Activated CD4-positive, alpha-beta T cell treated with anti-CD3 and anti-CD28 coated beads, Interleukin-2, amount 50 U/mL, for 16 hours (primary cell): ENCODE data around the gene DIP2B.
"Not testable (repeated sequence)": the region's sequence is repeated elsewhere in the genome, so short reads cannot be mapped to it uniquely, and the experiment has no call there.

ENCODE experiments used
- DNase-seq: peaks from one replicate; pipeline ENCODE4 v3.0.0-alpha.2; 2020

The DIP2B gene

DNA sequence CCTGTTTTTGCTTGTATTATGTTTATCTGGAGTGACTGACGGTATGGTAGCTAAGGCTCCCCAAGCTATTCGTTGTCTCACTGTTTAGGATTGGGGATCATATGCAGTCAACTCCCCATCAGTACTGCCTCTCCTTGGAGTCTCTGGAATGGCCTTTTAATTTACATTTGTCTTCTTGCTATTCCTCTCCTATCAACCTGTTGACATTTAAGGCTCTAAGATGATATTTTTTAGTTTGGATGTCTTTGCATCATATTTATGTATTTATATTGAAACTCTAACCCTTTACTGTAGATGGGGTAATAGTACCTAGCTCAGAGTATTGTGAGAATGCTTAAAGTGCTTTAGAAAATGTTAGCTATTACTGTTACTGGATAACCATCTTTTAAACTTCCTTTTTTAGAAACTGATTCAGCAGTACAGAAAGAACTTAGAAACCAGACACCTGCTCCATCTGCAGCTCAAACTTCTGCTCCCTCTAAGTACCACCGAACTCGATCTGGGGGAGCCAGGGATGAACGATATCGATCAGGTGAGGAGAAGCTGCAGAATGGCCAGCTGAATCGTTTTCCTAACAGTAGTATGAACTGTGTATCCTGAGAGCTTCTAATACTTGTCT lies 135.6 kb downstream of the DIP2B start:
- no peak for DNase-seq

DNA sequence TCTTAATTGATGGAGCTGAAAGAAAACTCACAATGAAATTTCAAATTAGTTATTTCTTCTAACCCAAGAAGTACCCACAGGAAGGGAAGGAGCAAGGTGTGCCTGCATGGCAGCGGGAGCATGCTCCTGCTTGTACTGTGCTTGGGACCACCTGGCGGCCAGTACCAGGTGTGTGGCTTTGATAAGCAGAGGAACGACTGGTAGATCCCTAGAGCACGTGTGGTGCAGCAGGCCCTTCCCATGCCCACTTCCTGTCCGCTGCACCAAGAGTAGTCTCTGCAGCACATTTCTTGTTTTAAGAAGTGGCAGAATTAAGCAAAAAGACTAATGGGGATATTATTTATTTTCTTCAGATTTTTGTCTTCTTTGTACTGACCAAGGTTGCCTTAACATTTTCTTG lies 136.8 kb downstream of the DIP2B start:
- DNase-seq = no peak

DNA sequence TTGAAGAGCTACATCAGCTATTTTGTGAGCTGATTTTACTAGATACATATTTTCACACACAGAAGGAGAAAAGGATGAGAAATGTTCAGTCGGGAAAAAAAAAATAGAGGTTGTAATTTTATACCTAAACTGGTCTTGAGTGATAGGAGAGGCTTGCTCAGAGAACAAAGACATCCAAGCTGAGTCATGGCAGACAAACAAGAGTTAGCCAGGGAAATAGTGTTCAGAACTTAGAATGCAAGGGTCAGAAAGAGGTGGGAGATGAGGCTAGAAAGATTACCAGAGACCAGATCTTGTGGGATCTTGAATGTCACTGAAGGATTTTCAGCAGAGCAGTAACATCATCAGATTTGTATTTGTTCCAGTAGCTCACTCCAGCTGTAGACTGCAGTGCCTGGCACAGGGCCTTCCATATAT lies 137.3 kb downstream of the DIP2B start:
- DNase-seq = no peak

DNA sequence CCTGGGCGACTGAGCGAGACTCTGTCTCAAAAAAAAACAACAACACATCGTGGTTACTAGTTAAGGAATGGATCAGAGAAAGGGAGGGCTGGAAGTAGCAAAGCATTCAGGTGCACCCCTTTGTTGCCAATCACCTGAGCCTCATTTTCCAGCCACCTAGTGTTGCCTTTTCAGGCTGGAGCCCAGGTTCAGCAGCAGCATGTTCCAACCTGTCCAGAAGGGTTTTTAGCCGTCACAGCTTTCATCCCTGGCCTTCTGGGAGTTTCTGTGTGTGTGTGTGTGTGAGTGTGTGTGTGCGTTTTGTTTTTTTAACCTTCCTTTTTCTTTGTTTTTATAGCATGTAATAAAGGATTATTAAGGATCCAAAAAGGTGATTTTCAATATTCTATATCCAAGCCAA lies 138.0 kb downstream of the DIP2B start:
- no peak for DNase-seq

DNA sequence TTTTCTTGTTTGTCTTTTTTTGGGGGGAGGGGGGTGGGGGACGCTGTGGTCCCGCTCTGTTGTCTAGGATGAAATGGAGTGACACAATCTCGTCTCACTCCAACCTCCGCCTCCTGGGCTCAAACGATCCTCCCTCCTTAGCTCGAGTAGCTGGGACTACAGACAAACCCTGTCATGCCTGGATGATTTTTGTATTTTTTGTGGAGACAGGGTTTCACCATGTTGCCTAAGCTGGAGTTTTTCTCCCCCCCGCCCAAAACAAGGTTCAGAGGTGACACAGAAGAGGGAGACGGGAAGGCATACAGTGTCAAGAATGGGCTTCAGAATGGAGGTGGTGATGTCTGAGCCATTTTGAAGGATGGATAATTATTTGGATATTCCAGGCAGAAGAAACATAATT lies 142.2 kb downstream of the DIP2B start:
- DNase-seq = no peak

DNA sequence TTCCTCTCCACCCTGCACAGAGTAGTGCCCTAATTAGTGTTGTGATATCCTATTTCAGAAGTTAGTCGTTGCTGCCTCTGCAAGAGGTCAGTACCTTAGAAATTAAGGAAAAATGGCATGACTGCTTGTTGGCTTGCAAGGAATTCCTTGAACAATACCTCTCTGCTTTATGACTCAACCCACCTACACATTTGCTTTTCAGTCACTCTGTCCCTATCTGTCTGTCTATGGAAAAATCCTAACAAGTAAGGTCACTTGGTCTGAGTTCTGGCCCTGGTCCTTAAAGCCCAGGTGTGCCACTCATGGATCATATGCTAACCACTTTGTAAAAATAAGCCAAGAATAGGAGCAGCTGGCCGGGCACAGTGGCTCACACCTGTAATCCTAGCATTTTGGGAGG lies 142.7 kb downstream of the DIP2B start:
- no peak for DNase-seq

DNA sequence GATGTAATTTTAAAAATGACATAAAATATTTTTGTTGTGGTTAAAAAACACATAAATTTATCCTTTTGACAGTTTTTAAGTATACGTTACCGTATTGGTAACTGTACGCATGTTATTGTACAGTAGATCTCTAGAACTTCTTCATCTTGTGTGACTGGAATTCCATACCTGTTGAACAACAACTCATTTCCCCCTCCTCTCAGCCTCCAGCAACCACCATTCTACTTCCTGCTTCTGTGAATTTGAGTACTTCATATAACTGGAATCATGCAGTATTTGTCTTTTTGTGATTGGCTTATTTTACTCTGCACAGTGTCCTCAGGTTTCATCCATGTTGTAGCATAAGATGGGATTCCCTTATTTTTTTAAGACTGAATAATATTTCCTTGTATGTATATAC lies 145.5 kb downstream of the DIP2B start:
- no peak for DNase-seq

DNA sequence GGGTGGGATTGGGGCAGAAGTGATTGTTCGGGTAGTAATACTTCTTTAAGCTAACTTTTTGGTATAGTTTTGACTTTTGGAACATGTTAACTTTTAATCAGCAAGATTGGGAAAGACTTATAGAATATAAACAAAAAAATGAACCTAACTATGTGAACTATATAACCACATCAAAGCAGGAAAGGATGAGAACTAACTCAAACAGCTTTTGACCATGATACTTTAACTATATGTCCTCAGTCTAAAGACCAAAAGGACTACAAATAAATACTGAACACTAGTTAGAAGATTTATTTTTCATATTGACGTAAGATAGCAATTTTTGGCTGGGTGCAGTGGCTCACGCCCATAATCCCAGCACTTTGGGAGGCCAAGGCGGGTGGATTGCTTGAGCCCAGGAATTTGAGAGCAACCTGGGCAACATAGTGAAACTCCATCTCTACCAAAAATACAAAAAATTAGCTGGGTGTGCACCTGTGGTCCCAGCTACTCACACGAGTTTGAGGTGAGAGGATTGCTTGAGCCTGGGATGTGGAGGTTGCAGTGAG lies 150.7 kb downstream of the DIP2B start:
- no peak for DNase-seq

DNA sequence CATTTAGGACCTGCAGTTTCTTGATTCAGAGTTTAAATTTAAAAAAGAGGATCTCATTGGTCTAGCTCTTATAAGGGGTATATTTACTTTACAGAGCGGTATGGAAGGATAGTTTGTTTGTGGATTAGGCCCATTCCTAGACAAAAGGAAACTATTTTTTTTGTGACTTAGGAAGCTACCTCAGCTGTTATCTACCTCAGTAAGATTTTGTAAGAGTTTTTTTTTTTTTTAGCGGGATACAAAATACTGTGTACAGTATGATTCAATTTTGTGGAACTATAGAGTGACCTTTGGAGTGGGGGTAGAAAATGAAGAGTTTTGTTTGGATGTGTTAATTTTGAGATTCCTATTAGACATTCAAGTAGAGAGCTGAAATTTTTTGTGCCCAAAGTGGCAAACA lies 154.5 kb downstream of the DIP2B start:
- no peak for DNase-seq

DNA sequence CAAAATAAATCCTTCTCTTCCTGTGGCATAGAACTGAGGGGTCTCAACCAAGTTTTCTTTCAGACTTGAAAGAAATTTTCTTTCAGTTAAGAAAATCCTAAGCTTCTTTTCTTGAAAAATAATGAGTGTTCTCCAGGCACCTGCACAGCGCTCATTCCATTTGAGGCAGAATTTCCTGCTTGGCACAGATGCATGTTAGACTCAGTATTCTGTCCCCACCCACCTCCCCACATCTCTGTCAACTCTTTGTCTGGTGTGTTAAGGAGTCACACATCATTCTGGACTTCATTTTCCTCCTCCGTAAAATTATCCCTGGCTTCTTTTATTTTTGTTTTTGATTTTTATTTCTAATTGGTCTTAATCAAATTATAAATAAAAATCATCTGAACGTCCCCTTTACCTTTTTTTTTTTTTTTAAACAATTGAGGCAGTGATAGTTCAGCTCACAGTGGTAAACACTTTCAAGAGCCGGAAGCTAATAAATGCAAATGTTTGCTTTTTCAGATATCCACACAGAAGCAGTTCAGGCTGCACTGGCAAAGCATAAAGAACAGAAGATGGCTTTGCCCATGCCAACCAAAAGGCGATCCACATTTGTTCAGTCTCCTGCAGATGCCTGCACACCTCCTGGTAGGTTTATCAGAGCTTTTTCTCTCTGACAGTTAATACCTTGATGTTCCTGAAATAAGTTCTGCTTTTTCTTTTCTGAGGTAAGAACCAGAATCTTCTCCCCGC lies 155.1 kb downstream of the DIP2B start:
- DNase-seq = no peak

DNA sequence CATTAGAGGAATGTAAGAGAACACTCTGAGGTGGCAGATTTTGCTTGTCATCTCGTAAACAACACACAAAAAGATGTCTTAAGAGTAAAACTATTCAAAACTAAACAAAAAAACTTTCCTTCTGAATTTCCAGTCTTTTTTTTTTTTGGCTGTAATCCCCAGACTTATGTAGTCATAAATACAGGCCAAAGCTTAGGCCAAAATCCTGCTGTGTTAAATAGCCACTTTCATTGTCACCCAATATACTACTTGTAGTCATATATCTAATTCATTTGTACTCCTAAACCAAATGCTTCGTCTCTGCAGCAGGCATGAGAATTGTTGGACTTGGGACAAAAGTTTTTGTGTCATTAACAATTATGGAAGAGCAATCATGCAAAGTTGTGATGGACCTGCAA lies 155.6 kb downstream of the DIP2B start:
- no peak for DNase-seq

DNA sequence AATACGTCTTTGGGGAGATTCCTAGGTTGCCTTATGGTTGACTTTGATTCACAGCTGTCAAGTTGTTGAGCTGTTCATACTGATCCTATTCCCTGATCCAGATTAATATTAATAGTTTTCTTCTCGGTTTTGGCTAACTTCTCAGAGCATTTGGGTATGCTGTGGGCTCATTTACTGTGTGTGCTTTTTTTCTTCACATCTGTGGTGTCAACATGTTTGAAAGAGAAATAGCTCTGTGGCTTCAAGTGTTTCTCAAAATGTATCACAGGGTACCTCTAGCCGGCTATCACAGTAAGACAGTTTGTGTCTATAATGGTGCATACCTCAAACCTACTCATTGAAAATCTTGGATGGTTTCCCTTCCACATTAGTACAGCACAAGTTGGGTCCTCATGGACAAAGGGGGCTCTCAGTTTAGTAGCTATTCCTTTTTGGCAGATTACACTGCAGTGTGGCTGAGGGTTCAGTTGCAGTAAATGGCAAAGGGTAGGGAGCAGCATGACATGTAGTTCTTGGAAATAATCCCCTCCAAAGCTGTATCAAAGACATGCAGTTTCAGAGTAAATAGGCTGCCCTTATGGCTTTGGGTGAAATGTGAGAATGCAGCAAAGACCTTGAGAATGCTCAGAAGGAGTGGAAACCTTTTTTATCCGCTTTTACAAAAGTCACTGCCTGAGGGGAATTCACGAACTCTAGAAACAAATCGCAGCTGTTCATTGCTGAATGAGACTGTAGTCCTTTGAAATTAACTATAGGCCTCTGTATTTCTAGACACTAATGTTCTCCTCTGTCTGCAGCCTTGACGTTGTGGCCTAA lies 156.7 kb downstream of the DIP2B start:
- no peak for DNase-seq

DNA sequence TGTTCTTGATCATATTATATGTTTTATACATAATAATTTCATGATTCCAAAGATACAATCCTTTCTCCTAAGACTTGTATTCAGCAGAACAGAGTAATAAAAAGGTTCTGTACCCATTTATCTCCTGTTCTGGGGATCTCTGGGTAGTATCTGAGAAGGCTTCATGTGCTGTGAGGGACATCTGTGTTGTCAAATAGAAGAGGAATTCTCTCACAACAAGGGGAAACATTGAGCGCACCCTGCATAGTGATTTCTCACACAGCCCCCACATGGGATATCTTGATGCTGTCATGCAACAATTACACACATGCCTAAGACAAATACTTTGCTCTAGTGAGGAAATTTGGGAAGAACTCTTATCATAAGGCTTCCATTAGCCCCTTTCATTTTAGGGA lies 157.3 kb downstream of the DIP2B start:
- no peak for DNase-seq

DNA sequence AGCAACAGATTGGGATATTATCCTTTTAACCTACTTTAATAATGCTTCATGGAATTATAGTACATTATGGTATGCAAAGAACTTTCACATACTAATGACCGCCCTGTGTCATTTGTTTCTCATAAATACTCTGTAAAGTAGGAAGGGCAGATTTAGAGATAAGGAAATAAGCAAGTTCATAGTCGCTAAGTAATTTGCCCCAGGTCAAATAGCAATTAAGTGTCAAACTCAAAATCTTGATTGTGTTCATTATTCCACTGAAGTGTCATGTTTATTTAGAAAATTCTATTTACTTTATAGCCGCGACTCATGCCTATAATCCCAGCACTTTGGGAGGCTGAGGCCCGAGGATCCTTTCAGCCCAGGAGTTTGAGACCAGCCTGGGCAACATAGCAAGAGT lies 160.4 kb downstream of the DIP2B start:
- no peak for DNase-seq

DNA sequence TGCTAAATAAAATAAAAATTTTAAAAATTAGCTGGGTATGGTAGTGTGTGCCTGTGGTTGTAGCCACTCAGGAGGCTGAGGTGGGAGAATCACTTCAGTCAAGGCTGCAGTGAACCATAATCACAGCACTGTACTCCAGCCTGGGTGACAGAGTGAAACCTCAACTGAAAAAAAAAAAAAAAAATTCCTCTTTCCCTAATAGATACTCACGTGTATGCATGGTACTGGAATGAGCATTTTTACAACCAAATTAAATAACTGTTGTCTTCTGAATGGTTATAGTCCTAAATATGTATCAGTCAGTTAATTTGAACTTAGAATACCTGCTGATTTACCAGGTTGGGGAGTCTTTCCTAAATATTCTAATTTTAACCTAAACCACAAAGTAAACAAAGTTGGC lies 160.8 kb downstream of the DIP2B start:
- no peak for DNase-seq

DNA sequence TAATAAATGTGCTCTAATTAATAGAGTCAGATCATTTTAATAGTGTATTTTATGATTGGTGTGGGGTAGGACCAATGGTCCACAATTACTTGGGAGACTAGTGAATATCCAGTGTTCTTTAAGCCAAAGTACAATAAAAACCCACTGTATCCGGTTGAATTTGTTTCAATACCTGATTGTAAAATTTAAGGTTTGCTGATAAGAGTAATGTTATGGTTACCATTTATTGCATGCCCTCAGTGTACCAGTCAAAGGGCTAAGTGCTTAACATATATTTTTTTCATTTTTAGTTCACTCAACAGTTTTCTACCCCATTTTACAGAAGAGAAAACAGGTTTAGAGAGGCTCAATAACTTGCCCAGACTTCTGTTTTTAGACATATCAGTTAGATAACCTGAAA lies 161.2 kb downstream of the DIP2B start:
- no peak for DNase-seq

DNA sequence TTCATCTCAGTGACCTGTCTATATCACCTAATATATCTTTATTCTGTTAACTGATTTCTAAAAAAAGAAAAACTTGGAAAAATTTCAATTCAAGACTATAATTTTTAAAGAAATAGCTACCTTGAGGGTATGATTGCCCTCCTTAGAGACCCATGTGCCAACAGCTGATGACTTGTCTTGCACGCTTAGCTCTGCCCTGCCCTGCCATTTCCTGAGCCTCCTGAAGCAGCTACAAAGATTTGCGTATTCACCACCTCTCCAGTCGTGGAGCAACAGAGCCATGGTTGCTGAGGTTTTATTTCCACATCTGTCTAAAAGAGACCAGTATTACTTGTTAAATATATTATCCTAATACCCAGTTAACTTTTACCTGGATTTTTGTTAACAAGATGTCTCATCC lies 167.4 kb downstream of the DIP2B start:
- no peak for DNase-seq

DNA sequence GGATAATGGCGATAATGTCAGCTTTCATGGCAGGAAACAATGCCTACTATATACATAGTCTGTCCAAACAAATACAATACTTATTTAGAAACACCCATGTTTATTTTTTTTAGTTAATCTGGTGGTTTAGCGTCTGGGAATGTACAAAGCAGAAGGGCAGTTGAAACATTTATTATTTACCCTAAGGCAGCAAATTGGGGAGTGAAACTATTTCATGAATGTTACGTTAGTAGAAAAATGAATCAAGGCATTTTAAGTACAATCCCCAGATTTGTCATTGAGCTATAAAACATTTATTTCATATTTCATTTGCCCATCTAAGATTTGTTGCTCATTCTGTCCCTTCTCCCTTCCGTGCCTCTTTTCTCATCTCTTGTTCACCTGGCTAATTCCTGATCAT lies 172.0 kb downstream of the DIP2B start:
- no peak for DNase-seq

DNA sequence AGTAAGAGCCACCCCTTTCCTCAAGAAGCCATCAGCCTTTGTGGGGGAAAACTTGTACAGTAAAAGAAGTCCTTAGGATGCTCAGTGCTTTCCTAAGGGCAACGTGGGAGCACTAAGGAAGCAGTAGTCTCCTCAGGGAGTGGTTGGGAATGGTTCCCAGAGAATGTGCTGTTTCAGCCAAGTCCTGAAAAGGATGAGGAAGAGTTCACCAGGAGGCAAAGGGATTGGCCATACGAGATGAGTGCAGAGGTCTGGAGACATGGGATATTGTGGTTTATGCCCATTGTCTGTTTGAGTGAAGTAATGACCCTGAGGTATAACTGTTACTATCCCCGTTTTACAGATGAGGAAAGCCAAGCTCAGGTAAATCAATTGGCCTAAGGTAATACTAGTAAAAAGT lies 173.1 kb downstream of the DIP2B start:
- no peak for DNase-seq

DNA sequence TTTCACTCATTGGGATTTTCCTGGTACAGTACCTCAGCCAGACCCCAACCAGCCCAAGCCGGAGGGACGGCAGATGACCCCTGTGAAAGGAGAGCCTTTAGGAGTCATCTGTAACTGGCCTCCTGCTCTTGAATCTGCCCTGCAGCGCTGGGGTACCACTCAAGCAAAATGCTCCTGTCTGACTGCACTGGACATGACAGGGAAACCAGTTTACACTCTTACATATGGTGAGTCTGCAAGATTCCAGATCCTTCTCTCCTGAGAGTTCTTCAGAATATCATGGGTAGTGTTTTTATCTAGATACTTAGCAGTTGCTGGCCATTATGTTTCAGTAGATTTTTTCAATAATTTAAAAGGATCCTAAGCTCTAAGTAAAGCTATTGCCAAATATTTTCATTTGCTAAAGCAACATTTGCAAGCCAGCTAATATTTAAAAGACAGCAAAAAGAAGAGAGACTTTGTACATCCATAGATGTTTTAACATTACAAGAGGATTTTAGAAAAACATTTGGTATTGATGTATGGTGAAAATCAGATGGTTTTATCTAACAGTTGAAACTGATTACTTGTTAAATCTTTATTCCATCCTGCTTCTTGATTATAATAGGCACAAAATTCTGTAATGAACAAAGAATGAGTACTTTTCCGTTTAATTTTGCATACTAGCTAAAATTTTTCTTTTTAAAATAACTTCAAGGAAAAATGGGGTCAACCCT lies 174.0 kb downstream of the DIP2B start:
- DNase-seq = no peak

DNA sequence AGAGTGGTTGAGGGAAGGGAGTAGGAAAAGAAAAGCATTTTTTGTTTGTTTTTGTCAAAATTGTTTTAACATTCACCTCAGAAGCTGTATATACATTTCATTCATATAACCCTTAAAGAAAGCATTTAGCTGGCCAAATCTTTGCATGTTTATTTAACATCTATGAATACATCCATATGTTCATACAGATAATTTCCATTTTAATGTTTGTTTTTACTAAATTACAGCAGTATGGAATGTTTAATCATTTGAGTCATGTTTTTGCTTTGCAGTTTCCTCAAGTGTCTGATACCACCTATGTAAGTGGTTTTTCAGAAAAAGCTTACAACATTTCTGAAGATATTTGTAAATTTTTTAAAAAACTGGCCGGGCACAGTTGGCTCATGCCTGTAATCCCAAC lies 174.8 kb downstream of the DIP2B start:
- DNase-seq = no peak

DNA sequence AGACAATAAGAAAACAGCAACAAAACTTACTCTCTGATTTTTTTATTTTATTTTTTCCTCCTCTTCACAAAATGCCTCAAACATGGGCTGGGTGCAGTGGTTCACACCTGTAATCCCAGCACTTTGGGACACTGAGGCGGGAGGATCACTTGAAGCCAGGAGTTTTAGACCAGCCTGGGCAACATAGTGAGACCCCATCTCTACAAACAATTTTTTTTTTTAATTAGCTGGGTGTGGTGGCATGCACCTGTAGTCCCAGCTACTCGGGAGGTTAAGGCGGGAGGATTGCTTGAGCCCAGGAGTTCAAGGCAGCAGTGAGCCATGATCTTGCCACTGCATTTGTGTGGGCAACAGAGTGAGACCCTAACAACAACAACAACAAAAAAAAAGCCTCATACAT lies 176.3 kb downstream of the DIP2B start:
- not testable (repeated sequence) for DNase-seq

DNA sequence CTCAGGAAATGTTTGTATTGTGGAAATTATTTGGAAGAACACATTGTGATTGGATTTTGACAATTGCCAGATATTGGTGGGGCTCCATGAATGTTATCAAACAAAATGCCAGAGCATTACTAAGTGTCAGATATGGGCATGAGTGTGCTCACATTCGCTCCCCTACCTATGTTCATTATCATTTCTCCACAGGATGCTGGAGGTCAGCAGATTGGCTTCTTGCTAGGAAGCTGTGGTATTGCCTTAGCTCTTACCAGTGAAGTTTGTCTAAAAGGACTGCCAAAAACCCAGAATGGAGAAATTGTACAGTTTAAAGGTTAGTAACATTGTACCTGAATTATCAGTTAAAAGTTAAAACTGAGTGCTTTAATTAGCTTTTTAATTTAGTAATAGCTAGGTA lies 180.9 kb downstream of the DIP2B start:
- DNase-seq = no peak
